C4-2B (cell line): ENCODE results near the gene PGM5.
"Not testable (repeated sequence)": the region's sequence is repeated elsewhere in the genome, so short reads cannot be mapped to it uniquely, and the experiment has no call there.

Experiments used
- ZFX ChIP-seq: fragments of 450-650 bp; IDR thresholded peaks from 2 replicates; pipeline ENCODE4 v1.6.1; 2017
- TF ChIP-seq, protein P1 (sequence below): fragments of 450-650 bp; conservative IDR thresholded peaks from 2 replicates; pipeline ENCODE4 v1.5.1; 2017; ENCODE audit warnings: mild to moderate bottlenecking

DNA sequence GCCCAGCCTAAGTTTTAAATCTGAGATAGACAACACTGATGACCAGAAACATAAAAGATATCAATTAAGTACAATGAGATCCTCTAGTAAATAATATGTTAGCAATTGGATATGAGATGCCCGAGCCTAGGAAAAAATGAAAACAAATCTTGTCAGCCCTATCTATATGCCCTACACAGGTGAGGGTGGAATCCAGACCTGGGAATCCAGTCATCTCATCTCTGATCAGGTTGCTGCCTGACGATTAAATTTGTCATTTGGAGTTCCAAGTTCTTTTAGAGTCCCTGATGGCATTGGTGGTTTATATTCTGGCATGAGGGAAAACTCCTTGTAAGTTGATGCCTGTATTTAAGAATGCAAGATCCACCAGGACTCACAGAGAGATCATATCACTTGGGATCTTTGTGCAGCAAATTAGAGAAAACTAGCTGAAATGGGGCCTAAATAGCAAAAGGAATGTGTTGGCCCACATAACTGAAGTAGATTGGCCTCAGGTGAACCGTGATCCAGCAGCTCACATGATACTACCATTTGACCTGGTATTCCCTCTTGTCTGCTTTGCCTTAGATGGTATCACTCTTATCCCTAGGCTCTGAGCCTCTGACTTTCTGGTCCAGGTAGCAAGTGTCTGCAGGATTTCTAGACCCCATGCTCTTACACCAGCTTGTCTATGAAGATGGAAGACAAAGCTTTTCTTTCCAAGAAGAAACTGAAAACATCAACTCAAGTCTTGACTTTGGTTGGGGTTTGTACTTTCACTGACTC is 48.2 kb downstream of the PGM5 start:
- TF ChIP-seq, protein P1, sequence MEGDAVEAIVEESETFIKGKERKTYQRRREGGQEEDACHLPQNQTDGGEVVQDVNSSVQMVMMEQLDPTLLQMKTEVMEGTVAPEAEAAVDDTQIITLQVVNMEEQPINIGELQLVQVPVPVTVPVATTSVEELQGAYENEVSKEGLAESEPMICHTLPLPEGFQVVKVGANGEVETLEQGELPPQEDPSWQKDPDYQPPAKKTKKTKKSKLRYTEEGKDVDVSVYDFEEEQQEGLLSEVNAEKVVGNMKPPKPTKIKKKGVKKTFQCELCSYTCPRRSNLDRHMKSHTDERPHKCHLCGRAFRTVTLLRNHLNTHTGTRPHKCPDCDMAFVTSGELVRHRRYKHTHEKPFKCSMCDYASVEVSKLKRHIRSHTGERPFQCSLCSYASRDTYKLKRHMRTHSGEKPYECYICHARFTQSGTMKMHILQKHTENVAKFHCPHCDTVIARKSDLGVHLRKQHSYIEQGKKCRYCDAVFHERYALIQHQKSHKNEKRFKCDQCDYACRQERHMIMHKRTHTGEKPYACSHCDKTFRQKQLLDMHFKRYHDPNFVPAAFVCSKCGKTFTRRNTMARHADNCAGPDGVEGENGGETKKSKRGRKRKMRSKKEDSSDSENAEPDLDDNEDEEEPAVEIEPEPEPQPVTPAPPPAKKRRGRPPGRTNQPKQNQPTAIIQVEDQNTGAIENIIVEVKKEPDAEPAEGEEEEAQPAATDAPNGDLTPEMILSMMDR, result not testable (repeated sequence)
- TF ChIP-seq ZFX, result not testable (repeated sequence)
